Measurements from ENCODE around the gene SEPTIN7. TPM values are rescaled to one million over a fixed set of nuclear protein-coding genes. Genes with fewer than 3 reads are reported as not detected.

SEPTIN7 gene
- total and polyA plus RNA-seq, 2 of the 13 experiments (the other 11 are each of a cell fraction or from before 2014, with no cell fraction given): 103 to 129 TPM

DNA sequence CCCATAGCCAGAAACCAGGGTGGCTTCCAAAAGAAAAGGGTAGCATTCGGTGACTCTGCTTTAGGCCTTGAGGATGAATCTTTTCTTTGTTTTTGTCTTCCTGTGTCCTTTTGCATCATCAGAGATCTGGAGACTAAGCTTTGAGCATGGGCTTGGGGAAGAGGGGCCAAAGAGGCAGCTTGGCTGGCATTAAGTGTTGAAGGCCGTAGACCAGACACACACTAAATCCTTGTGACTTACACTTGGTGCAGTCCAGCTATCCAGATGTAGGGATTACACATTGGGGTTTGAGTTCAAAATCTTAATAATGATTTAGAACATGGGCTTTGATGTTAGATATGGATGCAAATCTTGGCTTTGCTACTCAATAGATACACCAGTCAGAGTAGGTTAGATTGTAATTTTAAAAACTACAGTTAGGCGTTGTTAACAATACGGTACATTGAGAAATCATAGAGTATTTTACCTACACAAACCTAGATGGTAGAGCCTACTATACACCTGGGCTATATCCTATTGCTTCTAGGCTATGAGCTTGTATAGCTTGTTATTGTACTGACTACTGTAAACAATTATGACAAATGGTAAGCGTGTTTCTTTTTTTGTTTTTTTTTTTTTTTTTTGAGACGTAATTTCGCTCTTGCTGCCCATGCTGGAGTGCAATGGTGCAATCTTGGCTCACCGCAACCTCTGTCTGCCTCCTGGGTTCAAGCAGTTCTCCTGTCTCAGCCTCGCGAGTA lies 3.5 kb downstream of the SEPTIN7 start:
- Histone ChIP-seq H3K79me2 (ENCODE audit: insufficient read depth, low read length) (peaks cover 79% of the 10 kb centered on the region), H4K20me1 (ENCODE audit: insufficient read depth, low read length) (peaks cover 38% of the 10 kb centered on the region), H3K9me3 (ENCODE audit: low read length) (no peaks in the 10 kb centered on the region), H3K4me2 (ENCODE audit: low read depth, low read length) (peak overlapping the region; percentile 84; the same call in 1 of the 2 replicates), H3K27ac (ENCODE audit: extremely low read length, insufficient read depth, low read length) (no peak overlapping the region), H3K4me3 (replicated peaks in 1 of 3; ENCODE audit: insufficient read depth in 1 of 3, low read depth in 2 of 3, low read length in 3 of 3) (no peak overlapping the region), H3K27me3 (ENCODE audit: control insufficient read depth in 1 of 2, insufficient read depth in 2 of 2, low read length in 2 of 2) (peaks cover 0 to 3% of the 10 kb centered on the region in 2 experiments; a peak in 1 of 5 replicates), H2AFZ (ENCODE audit: low read length) (no peak overlapping the region), H3K9ac (ENCODE audit: insufficient read depth, low read depth, low read length) (no peak overlapping the region), H3K36me3 (replicated peaks in 1 of 2; ENCODE audit: control insufficient read depth in 1 of 2, insufficient read depth in 2 of 2, low read length in 2 of 2) (no peaks in the 10 kb centered on the region), H3K4me1 (ENCODE audit: insufficient read depth, low read length) (peaks cover 52% of the 10 kb centered on the region)
- no peak for DNase-seq (ENCODE audit: low spot score)
- no peak for TF ChIP-seq IRX3 (CRISPR knock-in tag; IDR thresholded peaks at IDR 0.05; ENCODE audit: borderline replicate concordance, low read depth)
- TF ChIP-seq, protein P1, sequence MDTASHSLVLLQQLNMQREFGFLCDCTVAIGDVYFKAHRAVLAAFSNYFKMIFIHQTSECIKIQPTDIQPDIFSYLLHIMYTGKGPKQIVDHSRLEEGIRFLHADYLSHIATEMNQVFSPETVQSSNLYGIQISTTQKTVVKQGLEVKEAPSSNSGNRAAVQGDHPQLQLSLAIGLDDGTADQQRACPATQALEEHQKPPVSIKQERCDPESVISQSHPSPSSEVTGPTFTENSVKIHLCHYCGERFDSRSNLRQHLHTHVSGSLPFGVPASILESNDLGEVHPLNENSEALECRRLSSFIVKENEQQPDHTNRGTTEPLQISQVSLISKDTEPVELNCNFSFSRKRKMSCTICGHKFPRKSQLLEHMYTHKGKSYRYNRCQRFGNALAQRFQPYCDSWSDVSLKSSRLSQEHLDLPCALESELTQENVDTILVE (CRISPR knock-in tag; IDR thresholded peaks at IDR 0.05): no peak
- TF ChIP-seq, protein P2, sequence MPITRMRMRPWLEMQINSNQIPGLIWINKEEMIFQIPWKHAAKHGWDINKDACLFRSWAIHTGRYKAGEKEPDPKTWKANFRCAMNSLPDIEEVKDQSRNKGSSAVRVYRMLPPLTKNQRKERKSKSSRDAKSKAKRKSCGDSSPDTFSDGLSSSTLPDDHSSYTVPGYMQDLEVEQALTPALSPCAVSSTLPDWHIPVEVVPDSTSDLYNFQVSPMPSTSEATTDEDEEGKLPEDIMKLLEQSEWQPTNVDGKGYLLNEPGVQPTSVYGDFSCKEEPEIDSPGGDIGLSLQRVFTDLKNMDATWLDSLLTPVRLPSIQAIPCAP (CRISPR knock-in tag; IDR thresholded peaks at IDR 0.05; ENCODE audit: low read depth): no peak
- no peak for TF ChIP-seq CAMTA2 (CRISPR knock-in tag; IDR thresholded peaks at IDR 0.05; ENCODE audit: borderline replicate concordance)
- TF ChIP-seq SNRNP70 (IDR thresholded peaks at IDR 0.05; ENCODE audit: low read depth, low read length): no peak
- TF ChIP-seq, protein P3, sequence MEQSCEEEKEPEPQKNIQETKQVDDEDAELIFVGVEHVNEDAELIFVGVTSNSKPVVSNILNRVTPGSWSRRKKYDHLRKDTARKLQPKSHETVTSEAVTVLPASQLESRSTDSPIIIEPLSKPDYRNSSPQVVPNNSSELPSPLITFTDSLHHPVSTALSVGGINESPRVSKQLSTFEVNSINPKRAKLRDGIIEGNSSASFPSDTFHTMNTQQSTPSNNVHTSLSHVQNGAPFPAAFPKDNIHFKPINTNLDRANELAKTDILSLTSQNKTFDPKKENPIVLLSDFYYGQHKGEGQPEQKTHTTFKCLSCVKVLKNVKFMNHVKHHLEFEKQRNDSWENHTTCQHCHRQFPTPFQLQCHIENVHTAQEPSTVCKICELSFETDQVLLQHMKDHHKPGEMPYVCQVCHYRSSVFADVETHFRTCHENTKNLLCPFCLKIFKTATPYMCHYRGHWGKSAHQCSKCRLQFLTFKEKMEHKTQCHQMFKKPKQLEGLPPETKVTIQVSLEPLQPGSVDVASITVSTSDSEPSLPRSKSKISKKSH (CRISPR knock-in tag; IDR thresholded peaks at IDR 0.05; ENCODE audit: borderline replicate concordance): no peak
- TF ChIP-seq, protein P4, sequence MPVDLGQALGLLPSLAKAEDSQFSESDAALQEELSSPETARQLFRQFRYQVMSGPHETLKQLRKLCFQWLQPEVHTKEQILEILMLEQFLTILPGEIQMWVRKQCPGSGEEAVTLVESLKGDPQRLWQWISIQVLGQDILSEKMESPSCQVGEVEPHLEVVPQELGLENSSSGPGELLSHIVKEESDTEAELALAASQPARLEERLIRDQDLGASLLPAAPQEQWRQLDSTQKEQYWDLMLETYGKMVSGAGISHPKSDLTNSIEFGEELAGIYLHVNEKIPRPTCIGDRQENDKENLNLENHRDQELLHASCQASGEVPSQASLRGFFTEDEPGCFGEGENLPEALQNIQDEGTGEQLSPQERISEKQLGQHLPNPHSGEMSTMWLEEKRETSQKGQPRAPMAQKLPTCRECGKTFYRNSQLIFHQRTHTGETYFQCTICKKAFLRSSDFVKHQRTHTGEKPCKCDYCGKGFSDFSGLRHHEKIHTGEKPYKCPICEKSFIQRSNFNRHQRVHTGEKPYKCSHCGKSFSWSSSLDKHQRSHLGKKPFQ (CRISPR knock-in tag; IDR thresholded peaks at IDR 0.05; ENCODE audit: insufficient replicate concordance): no peak
- no peak for TF ChIP-seq MED8 (CRISPR knock-in tag; IDR thresholded peaks at IDR 0.05; ENCODE audit: insufficient replicate concordance)
- TF ChIP-seq ZMYM3 (CRISPR knock-in tag; IDR thresholded peaks at IDR 0.05): no peak
- TF ChIP-seq, protein P5, sequence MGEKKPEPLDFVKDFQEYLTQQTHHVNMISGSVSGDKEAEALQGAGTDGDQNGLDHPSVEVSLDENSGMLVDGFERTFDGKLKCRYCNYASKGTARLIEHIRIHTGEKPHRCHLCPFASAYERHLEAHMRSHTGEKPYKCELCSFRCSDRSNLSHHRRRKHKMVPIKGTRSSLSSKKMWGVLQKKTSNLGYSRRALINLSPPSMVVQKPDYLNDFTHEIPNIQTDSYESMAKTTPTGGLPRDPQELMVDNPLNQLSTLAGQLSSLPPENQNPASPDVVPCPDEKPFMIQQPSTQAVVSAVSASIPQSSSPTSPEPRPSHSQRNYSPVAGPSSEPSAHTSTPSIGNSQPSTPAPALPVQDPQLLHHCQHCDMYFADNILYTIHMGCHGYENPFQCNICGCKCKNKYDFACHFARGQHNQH (CRISPR knock-in tag; IDR thresholded peaks at IDR 0.05): no peak
- CTCF ChIA-PET (ENCODE audit: low intra/inter-chr PET ratio, low total read pairs): no interaction called here
- POLR2A ChIA-PET: no interaction called here
- intact Hi-C loops (cut with micrococcal nuclease; ENCODE audit: unreplicated experiment) (loop anchor here (5.0 kb wide), 1 partner anchor 583 kb away; the partner anchor contains the start of gene ANLN), in situ Hi-C loops (cut with HindIII; ENCODE audit: extremely low pct_ligation_motif_present, low pct_unique_long_range_greater_than_20kb) (no loop called here)
- BruUV-seq (replicated peaks): no TSS peak
- ATAC-seq: no peak
- no peak for FAIRE-seq
- 96% methylated on average over 10 of the region's 10 CpGs for WGBS (ENCODE audit: low lambda C conversion rate)

Data from HepG2 (cell line).